ENCODE results near the gene WBP11. TPM values are rescaled to one million over a fixed set of nuclear protein-coding genes. Genes with fewer than 3 reads are reported as not detected.
A peak's percentile ranks its signal among the peaks of the same experiment; 100 is the strongest.

The WBP11 gene
- total and polyA plus RNA-seq, 2 of the 13 experiments (the other 11 are each of a cell fraction or from before 2014, with no cell fraction given), result 7.6 to 31.0 TPM

DNA sequence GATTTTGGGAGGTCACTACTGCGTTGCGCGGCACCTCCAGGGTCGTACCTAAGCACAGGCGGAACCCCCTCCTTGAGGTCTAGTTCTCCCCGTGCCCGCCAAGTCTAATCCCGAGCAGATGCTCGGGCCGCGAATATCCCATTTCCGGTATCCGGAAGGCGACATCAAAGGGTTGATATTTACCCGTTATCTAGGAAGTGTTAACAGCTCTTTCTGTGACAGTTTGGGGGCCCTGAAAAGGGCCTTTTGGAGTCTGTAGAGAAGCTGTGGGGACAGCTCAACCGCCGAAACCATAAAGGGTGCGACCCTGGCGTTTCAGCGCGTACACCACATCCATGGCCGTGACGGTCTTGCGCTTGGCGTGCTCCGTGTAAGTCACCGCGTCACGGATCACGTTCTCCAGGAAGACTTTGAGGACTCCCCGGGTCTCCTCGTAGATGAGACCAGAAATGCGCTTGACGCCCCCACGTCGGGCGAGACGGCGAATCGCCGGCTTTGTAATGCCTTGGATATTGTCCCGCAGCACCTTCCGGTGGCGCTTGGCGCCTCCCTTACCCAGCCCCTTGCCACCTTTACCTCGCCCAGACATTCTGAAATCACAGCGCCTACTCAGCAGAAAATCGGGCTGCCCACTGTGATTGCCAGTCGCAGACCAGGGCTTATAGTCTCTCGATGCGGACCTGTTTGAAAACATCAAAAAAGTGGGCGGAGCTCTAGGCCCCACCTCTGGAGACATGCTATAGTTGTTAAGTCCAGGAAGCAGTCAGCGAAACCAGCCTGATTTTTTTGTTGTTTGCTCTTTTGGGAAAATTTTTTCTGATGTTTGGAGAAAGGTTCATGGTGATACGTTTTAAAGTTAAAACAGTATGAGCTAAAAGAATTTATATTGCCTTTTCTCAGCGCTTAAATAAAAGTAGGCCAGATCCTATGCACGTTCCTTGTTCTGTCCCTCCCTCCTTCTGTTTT is 32.5 kb downstream of the WBP11 start (continued):
- TF ChIP-seq, protein P1, sequence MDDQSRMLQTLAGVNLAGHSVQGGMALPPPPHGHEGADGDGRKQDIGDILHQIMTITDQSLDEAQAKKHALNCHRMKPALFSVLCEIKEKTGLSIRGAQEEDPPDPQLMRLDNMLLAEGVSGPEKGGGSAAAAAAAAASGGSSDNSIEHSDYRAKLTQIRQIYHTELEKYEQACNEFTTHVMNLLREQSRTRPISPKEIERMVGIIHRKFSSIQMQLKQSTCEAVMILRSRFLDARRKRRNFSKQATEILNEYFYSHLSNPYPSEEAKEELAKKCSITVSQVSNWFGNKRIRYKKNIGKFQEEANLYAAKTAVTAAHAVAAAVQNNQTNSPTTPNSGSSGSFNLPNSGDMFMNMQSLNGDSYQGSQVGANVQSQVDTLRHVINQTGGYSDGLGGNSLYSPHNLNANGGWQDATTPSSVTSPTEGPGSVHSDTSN (CRISPR knock-in tag; IDR thresholded peaks at IDR 0.05; ENCODE audit: borderline replicate concordance), result 0 out of 2 replicates have a peak, but pooled peaks have one; percentile 70
- TF ChIP-seq ZNF552 (CRISPR knock-in tag; IDR thresholded peaks at IDR 0.05; ENCODE audit: borderline replicate concordance) (no peak), HDAC2 (CRISPR knock-in tag; IDR thresholded peaks at IDR 0.05) (peak; percentile 84), CHD2 (IDR thresholded peaks at IDR 0.05; ENCODE audit: low read depth, low read length) (peak; percentile 63; the same call in 1 of the 2 replicates), ZMYM4 (CRISPR knock-in tag; IDR thresholded peaks at IDR 0.05) (peak; percentile 92), ZNF230 (CRISPR knock-in tag; IDR thresholded peaks at IDR 0.05) (no peak), SOX13 (IDR thresholded peaks at IDR 0.05) (no peak), SOX13 (CRISPR knock-in tag; conservative IDR thresholded peaks at IDR 0.05 in 1 of 2, IDR thresholded peaks at IDR 0.05 in 1 of 2) (peak in 1 of 2 experiments; percentile 72; a peak in 2 of 4 replicates), HOXA7 (CRISPR knock-in tag; IDR thresholded peaks at IDR 0.05) (no peak), MED13 (CRISPR knock-in tag; IDR thresholded peaks at IDR 0.05) (0 out of 2 replicates have a peak, but pooled peaks have one; percentile 16), NFE2L1 (CRISPR knock-in tag; IDR thresholded peaks at IDR 0.05; ENCODE audit: borderline replicate concordance) (no peak), ZNF607 (CRISPR knock-in tag; IDR thresholded peaks at IDR 0.05; ENCODE audit: borderline replicate concordance) (no peak; the same call in 1 of the 2 replicates), FOXK1 (CRISPR knock-in tag; IDR thresholded peaks at IDR 0.05; ENCODE audit: borderline replicate concordance, low read depth) (peak; percentile 10; the same call in 1 of the 2 replicates), MBD4 (IDR thresholded peaks at IDR 0.05; ENCODE audit: borderline replicate concordance, low read length) (0 out of 2 replicates have a peak, but pooled peaks have one; percentile 74), ZSCAN31 (CRISPR knock-in tag; IDR thresholded peaks at IDR 0.05; ENCODE audit: low read depth) (peak; percentile 46; the same call in 1 of the 2 replicates), KDM6A (CRISPR knock-in tag; IDR thresholded peaks at IDR 0.05; ENCODE audit: low read depth) (no peak), TCF7L2 (IDR thresholded peaks at IDR 0.05; ENCODE audit: low read depth, low read length) (no peak), AHR (CRISPR knock-in tag; IDR thresholded peaks at IDR 0.05) (peak; percentile 57; the same call in 1 of the 2 replicates), TBX2 (CRISPR knock-in tag; IDR thresholded peaks at IDR 0.05; ENCODE audit: borderline replicate concordance) (peak; percentile 84)
- TF ChIP-seq, protein P2, sequence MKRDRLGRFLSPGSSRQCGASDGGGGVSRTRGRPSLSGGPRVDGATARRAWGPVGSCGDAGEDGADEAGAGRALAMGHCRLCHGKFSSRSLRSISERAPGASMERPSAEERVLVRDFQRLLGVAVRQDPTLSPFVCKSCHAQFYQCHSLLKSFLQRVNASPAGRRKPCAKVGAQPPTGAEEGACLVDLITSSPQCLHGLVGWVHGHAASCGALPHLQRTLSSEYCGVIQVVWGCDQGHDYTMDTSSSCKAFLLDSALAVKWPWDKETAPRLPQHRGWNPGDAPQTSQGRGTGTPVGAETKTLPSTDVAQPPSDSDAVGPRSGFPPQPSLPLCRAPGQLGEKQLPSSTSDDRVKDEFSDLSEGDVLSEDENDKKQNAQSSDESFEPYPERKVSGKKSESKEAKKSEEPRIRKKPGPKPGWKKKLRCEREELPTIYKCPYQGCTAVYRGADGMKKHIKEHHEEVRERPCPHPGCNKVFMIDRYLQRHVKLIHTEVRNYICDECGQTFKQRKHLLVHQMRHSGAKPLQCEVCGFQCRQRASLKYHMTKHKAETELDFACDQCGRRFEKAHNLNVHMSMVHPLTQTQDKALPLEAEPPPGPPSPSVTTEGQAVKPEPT (CRISPR knock-in tag; IDR thresholded peaks at IDR 0.05; ENCODE audit: low read depth), result 0 out of 2 replicates have a peak, but pooled peaks have one; percentile 32
- TF ChIP-seq, protein P3, sequence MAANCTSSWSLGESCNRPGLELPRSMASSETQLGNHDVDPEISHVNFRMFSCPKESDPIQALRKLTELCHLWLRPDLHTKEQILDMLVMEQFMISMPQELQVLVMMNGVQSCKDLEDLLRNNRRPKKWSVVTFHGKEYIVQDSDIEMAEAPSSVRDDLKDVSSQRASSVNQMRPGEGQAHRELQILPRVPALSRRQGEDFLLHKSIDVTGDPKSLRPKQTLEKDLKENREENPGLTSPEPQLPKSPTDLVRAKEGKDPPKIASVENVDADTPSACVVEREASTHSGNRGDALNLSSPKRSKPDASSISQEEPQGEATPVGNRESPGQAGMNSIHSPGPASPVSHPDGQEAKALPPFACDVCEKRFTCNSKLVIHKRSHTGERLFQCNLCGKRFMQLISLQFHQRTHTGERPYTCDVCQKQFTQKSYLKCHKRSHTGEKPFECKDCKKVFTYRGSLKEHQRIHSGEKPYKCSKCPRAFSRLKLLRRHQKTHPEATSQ (CRISPR knock-in tag; IDR thresholded peaks at IDR 0.05; ENCODE audit: borderline replicate concordance), result peak; percentile 89
- TF ChIP-seq, protein P4, sequence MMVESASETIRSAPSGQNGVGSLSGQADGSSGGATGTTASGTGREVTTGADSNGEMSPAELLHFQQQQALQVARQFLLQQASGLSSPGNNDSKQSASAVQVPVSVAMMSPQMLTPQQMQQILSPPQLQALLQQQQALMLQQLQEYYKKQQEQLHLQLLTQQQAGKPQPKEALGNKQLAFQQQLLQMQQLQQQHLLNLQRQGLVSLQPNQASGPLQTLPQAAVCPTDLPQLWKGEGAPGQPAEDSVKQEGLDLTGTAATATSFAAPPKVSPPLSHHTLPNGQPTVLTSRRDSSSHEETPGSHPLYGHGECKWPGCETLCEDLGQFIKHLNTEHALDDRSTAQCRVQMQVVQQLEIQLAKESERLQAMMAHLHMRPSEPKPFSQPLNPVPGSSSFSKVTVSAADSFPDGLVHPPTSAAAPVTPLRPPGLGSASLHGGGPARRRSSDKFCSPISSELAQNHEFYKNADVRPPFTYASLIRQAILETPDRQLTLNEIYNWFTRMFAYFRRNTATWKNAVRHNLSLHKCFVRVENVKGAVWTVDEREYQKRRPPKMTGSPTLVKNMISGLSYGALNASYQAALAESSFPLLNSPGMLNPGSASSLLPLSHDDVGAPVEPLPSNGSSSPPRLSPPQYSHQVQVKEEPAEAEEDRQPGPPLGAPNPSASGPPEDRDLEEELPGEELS (CRISPR knock-in tag; IDR thresholded peaks at IDR 0.05), result peak; percentile 66
